ENCODE data around the gene GTF2I. TPM values are rescaled to one million over a fixed set of nuclear protein-coding genes. Genes with fewer than 3 reads are reported as not detected.

The GTF2I gene
- total RNA-seq: 100 to 1,000 TPM; 240 to 385 (median 353) TPM

- Histone ChIP-seq H3K4me1 (peaks cover 45 to 47% of the 10 kb centered on the region in 2 donors), H3K4me3 (replicated peaks in 1 of 3) (peak within 1 kb of the TSS; percentile 96 to 100 (median 98)), H3K27me3 (no peaks in the 10 kb centered on the region), H3K9me3 (no peaks in the 10 kb centered on the region), H3K27ac (peak within 1 kb of the TSS; percentile 99 to 100 (median 100)), H3K36me3 (no peaks in the 10 kb centered on the region)
- intact Hi-C loops (cut with DNase I): no loop called here
- no peak for DNase-seq
- WGBS, 2 donors: 0% methylated on average over 23 to 25 of the region's 56 CpGs
- TF ChIP-seq POLR2A (IDR thresholded peaks at IDR 0.05) (no peak), CTCF (IDR thresholded peaks at IDR 0.05) (no peak)
Measured at GRCh38 chr7:74657692-74658177, at the start of gene GTF2I. Gene GTF2I (plus strand): TSS chr7:74657718. CDS start chr7:74689129, 31,411 bp downstream.

- H3K4me1 ChIP-seq: peaks cover 6 to 24% of the 10 kb centered on the region in 2 donors
- H3K9me3 ChIP-seq: no peaks in the 10 kb centered on the region
- DNase-seq: peak; percentile 97 to 98
- WGBS, 2 donors: 50% methylated on average over 9 to 11 of the region's 11 CpGs
- intact Hi-C loops (cut with DNase I): no loop called here
- H3K4me3 ChIP-seq (replicated peaks in 1 of 3): no peak overlapping the region
- H3K36me3 ChIP-seq: no peaks in the 10 kb centered on the region
- peak overlapping the region; percentile 77 to 82 (median 79) for H3K27ac ChIP-seq
- TF ChIP-seq CTCF (IDR thresholded peaks at IDR 0.05) (peak in 1 of 6 experiments; percentile 15), POLR2A (IDR thresholded peaks at IDR 0.05) (no peak)
- H3K27me3 ChIP-seq: no peaks in the 10 kb centered on the region
Measured at GRCh38 chr7:74612015-74612829, 45.3 kb upstream of the GTF2I start.

GRCh38 chr7:74615933-74616780 lies 41.4 kb upstream of the GTF2I start:
- Histone ChIP-seq H3K27me3 (no peaks in the 10 kb centered on the region), H3K27ac (no peak overlapping the region), H3K9me3 (no peaks in the 10 kb centered on the region), H3K36me3 (no peaks in the 10 kb centered on the region), H3K4me3 (replicated peaks in 1 of 3) (no peak overlapping the region), H3K4me1 (peaks cover 6 to 23% of the 10 kb centered on the region in 2 donors)
- intact Hi-C loops (cut with DNase I): no loop called here
- WGBS, 2 donors: 94% methylated on average over 13 of the region's 13 CpGs
- no peak for DNase-seq
- TF ChIP-seq CTCF (IDR thresholded peaks at IDR 0.05) (no peak), POLR2A (IDR thresholded peaks at IDR 0.05) (no peak)

- intact Hi-C loops (cut with DNase I): no loop called here
Measured at GRCh38 chr7:74617180-74617744, 40.3 kb upstream of the GTF2I start.

More at GRCh38 chr7:74617180-74617744, 40.3 kb upstream of the GTF2I start:
- Histone ChIP-seq H3K27me3 (no peaks in the 10 kb centered on the region), H3K4me3 (replicated peaks in 1 of 3) (no peak overlapping the region), H3K9me3 (no peaks in the 10 kb centered on the region), H3K4me1 (peaks cover 8 to 22% of the 10 kb centered on the region in 2 donors), H3K27ac (peak overlapping the region; percentile 4 to 37 (median 15)), H3K36me3 (no peaks in the 10 kb centered on the region)
- no peak for TF ChIP-seq POLR2A (IDR thresholded peaks at IDR 0.05)
- TF ChIP-seq CTCF (IDR thresholded peaks at IDR 0.05): no peak
- 47 to 59% methylated on average over 6 to 7 of the region's 9 CpGs for WGBS, 2 donors
- peak; percentile 41 to 49 for DNase-seq
